Dedifferentiated amniotic fluid mesenchymal stem cell (primary cell): ENCODE data around the gene KIF5B.

Experiments used
- DNase-seq: peaks from one replicate; pipeline ENCODE4 v3.0.0-alpha.2; 2016; ENCODE audit errors: extremely low spot score

The KIF5B gene

DNA sequence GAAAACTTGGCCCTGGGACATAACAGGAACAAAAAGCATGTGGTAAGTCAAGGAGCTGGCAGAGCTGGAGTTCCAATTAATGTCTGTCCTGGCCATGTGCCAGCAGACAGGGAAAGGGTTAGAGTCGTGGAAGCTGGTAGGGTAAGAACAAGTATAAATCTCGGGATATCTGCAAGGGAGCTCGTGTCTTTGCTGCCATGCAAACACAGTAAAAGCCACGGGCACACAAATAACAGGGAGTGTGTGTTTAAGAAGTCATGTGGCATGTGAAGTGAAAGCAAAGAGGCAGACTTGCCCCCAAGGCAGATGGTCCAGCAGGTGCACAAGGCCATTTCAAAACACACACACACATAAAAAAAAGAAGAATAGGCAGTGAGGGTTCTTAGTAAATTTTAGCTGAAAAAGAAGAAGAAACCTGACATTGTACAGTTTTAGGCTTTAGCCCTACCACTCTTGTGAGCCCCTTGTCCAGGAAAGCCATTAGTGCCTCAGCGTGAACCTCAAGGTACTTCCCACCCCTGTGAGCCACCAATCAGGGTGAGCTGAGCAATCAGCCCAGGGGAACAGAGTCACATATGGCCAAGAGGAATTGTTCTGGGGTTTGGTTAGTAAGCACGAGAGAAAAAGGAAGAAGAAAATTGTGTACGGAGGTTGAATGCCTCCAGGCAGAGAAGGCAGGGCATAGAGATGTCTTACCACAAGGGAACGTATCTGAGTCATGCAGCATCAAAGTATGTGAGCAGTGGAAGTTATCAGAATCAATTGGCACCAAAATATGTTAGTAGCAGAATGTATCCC lies 94.7 kb downstream of the KIF5B start:
- peak; percentile 61 for DNase-seq

DNA sequence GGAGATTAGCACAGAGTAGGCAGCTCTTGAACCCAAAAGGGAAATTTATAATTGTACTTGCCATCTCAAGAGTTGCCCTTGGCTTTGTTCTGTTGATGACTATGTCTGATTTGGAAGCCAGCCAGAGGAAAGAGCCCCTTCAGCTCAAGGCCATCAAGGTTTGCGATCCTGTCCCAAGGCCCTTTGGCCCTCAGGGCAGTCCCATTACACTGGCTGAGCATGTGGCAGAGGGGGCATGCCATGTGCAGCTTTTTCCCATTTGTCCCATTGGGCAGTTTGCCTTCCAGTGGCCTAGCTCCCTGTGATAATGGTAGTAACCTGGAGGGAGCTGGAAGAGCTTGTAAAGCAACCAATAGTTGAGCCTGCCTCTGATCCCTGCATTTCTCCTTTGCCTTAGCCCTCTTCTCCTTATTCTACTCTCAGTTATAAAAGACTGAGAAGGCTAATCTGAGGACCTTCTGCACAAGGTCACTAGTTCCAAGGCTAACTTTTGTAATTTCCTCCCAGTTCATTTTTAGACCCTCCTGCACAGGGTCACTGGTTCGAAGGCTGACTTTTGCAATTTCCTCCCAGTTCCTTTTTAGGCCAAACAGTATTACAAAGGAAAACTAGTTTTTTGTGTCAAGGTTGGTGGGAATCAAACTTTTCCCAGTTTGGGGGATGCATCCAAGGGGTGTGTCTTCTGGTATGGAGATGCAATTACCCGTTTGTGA lies 96.6 kb downstream of the KIF5B start:
- DNase-seq, result no peak
